A673 (cell line): ENCODE measurements around the gene PXK.

Experiments
- CTCF ChIP-seq: fragments of 300-800, 200-600 bp; sonication (generic); conservative IDR thresholded peaks from 2 replicates; pipeline ENCODE4 v1.5.1; 2017; ENCODE audit warnings: low read depth, mild to moderate bottlenecking, antibody characterized with exemption, low read length, moderate library complexity, mixed read lengths
- EZH2 ChIP-seq: fragments of 200-600 bp; sonication (generic); IDR thresholded peaks from 2 replicates; pipeline ENCODE4 v1.6.1; 2017; ENCODE audit warnings: borderline replicate concordance, low read depth, mild to moderate bottlenecking, mixed read lengths, antibody characterized with exemption, low read length; ENCODE audit not compliant: poor library complexity, severe bottlenecking

- TF ChIP-seq CTCF (no peak), EZH2 (no peak)
Measured at GRCh38 chr3:58358092-58358491, 25.4 kb downstream of the PXK start.
